ENCODE data around the gene PANX3. TPM values are rescaled to one million over a fixed set of nuclear protein-coding genes. Genes with fewer than 3 reads are reported as not detected.

The PANX3 gene
- total and polyA plus RNA-seq, 2 of the 13 experiments (the other 11 are each of a cell fraction or from before 2014, with no cell fraction given): not detected

DNA sequence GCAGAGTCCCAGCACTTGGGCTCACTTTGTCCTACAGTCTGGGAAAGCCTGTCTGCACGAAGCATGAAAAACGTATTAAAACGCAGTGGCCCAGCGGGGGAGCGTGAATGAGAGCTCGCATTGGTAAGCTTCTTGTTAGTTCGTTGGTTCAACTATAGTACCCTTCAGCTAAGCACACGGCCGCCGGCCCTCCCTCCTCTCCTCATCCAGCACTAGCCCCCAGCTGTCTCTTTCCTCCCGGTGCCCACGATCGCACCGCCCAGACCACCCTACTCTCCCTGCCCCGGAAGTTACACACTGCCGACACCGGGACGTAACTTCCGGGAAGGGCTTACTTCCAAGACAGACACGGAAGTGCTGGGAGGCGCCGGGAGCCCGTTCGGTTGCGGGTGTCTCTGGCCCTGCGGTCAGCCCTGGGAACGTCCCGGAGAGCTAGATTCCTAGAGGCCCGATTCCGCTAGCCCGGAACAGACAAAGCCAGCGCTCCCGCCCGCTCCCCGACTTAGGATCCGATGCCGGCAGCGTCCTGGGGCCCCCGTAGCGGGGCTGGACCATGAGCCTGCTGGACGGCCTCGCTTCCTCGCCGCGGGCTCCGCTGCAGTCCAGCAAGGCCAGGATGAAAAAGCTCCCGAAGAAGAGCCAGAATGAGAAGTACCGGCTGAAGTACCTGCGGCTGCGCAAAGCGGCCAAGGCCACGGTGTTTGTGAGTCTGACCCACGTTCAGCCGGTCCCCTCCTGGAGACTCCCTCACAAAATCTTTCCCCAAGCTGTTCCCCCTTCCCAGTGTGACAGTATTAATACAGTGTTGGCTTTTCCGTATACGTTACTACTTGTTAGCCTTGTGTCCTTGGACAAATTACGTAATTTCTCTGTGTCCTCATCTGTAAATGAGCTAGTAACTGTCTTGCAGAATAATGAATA, 11.6 kb downstream of the PANX3 start, which contains the start of gene TBRG1 (continued):
- TF ChIP-seq, protein P1, sequence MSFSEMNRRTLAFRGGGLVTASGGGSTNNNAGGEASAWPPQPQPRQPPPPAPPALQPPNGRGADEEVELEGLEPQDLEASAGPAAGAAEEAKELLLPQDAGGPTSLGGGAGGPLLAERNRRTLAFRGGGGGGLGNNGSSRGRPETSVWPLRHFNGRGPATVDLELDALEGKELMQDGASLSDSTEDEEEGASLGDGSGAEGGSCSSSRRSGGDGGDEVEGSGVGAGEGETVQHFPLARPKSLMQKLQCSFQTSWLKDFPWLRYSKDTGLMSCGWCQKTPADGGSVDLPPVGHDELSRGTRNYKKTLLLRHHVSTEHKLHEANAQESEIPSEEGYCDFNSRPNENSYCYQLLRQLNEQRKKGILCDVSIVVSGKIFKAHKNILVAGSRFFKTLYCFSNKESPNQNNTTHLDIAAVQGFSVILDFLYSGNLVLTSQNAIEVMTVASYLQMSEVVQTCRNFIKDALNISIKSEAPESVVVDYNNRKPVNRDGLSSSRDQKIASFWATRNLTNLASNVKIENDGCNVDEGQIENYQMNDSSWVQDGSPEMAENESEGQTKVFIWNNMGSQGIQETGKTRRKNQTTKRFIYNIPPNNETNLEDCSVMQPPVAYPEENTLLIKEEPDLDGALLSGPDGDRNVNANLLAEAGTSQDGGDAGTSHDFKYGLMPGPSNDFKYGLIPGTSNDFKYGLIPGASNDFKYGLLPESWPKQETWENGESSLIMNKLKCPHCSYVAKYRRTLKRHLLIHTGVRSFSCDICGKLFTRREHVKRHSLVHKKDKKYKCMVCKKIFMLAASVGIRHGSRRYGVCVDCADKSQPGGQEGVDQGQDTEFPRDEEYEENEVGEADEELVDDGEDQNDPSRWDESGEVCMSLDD (CRISPR knock-in tag; IDR thresholded peaks at IDR 0.05; ENCODE audit: borderline replicate concordance): 0 out of 2 replicates have a peak, but pooled peaks have one; percentile 44
- TF ChIP-seq ZNF652 (CRISPR knock-in tag; IDR thresholded peaks at IDR 0.05; ENCODE audit: borderline replicate concordance, low read depth) (no peak; the same call in 1 of the 2 replicates), MBD4 (IDR thresholded peaks at IDR 0.05; ENCODE audit: borderline replicate concordance, low read length) (no peak), ZBTB38 (CRISPR knock-in tag; IDR thresholded peaks at IDR 0.05) (peak; percentile 72), HDAC6 (IDR thresholded peaks at IDR 0.05; ENCODE audit: low read depth, low read length) (no peak), FOXA3 (CRISPR knock-in tag; IDR thresholded peaks at IDR 0.05) (peak; percentile 49), GATAD1 (CRISPR knock-in tag; IDR thresholded peaks at IDR 0.05) (peak; percentile 92), BRD4 (CRISPR knock-in tag; IDR thresholded peaks at IDR 0.05) (no peak), ZNF329 (CRISPR knock-in tag; IDR thresholded peaks at IDR 0.05; ENCODE audit: low read depth) (no peak), ZNF441 (CRISPR knock-in tag; IDR thresholded peaks at IDR 0.05; ENCODE audit: borderline replicate concordance) (no peak), ZNF747 (CRISPR knock-in tag; IDR thresholded peaks at IDR 0.05; ENCODE audit: borderline replicate concordance) (peak; percentile 51; the same call in 1 of the 2 replicates), ZNF7 (CRISPR knock-in tag; IDR thresholded peaks at IDR 0.05) (no peak), CCAR2 (optimal IDR thresholded peaks at IDR 0.05; ENCODE audit: low read depth, low read length) (no peak), ZNF326 (CRISPR knock-in tag; IDR thresholded peaks at IDR 0.05; ENCODE audit: borderline replicate concordance) (no peak)
- TF ChIP-seq, protein P2, sequence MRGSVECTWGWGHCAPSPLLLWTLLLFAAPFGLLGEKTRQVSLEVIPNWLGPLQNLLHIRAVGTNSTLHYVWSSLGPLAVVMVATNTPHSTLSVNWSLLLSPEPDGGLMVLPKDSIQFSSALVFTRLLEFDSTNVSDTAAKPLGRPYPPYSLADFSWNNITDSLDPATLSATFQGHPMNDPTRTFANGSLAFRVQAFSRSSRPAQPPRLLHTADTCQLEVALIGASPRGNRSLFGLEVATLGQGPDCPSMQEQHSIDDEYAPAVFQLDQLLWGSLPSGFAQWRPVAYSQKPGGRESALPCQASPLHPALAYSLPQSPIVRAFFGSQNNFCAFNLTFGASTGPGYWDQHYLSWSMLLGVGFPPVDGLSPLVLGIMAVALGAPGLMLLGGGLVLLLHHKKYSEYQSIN (CRISPR knock-in tag; IDR thresholded peaks at IDR 0.05; ENCODE audit: borderline replicate concordance): no peak
- TF ChIP-seq, protein P3, sequence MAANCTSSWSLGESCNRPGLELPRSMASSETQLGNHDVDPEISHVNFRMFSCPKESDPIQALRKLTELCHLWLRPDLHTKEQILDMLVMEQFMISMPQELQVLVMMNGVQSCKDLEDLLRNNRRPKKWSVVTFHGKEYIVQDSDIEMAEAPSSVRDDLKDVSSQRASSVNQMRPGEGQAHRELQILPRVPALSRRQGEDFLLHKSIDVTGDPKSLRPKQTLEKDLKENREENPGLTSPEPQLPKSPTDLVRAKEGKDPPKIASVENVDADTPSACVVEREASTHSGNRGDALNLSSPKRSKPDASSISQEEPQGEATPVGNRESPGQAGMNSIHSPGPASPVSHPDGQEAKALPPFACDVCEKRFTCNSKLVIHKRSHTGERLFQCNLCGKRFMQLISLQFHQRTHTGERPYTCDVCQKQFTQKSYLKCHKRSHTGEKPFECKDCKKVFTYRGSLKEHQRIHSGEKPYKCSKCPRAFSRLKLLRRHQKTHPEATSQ (CRISPR knock-in tag; IDR thresholded peaks at IDR 0.05; ENCODE audit: borderline replicate concordance): peak; percentile 81
- TF ChIP-seq, protein P4, sequence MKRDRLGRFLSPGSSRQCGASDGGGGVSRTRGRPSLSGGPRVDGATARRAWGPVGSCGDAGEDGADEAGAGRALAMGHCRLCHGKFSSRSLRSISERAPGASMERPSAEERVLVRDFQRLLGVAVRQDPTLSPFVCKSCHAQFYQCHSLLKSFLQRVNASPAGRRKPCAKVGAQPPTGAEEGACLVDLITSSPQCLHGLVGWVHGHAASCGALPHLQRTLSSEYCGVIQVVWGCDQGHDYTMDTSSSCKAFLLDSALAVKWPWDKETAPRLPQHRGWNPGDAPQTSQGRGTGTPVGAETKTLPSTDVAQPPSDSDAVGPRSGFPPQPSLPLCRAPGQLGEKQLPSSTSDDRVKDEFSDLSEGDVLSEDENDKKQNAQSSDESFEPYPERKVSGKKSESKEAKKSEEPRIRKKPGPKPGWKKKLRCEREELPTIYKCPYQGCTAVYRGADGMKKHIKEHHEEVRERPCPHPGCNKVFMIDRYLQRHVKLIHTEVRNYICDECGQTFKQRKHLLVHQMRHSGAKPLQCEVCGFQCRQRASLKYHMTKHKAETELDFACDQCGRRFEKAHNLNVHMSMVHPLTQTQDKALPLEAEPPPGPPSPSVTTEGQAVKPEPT (CRISPR knock-in tag; IDR thresholded peaks at IDR 0.05; ENCODE audit: low read depth): no peak
- TF ChIP-seq, protein P5, sequence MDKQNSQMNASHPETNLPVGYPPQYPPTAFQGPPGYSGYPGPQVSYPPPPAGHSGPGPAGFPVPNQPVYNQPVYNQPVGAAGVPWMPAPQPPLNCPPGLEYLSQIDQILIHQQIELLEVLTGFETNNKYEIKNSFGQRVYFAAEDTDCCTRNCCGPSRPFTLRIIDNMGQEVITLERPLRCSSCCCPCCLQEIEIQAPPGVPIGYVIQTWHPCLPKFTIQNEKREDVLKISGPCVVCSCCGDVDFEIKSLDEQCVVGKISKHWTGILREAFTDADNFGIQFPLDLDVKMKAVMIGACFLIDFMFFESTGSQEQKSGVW (CRISPR knock-in tag; IDR thresholded peaks at IDR 0.05; ENCODE audit: borderline replicate concordance): no peak
